ENCODE measurements around the gene KIRREL3.

The KIRREL3 gene

GRCh38 chr11:126824035-126824607, 176.4 kb downstream of the KIRREL3 start:
- Histone ChIP-seq H3K36me3 (ENCODE audit: control insufficient read depth, insufficient read depth, low read length) (no peaks in the 10 kb centered on the region), H3K27me3 (replicated peaks; ENCODE audit: control insufficient read depth, insufficient read depth, low read length) (no peaks in the 10 kb centered on the region; the same call in 1 of the 2 replicates), H3K4me3 (replicated peaks; ENCODE audit: low read depth, low read length) (no peak overlapping the region)
- no peak for TF ChIP-seq CTCF (IDR thresholded peaks at IDR 0.05; ENCODE audit: insufficient read depth, low read length, poor library complexity, severe bottlenecking)
- no peak for DNase-seq (ENCODE audit: extremely low read depth, insufficient read length)

- no peak overlapping the region for H3K4me3 ChIP-seq (replicated peaks; ENCODE audit: low read depth, low read length)
- H3K36me3 ChIP-seq (ENCODE audit: control insufficient read depth, insufficient read depth, low read length) = no peaks in the 10 kb centered on the region
- no peak for TF ChIP-seq CTCF (IDR thresholded peaks at IDR 0.05; ENCODE audit: insufficient read depth, low read length, poor library complexity, severe bottlenecking)
- no peak for DNase-seq (ENCODE audit: extremely low read depth, insufficient read length)
- H3K27me3 ChIP-seq (replicated peaks; ENCODE audit: control insufficient read depth, insufficient read depth, low read length) = no peaks in the 10 kb centered on the region; the same call in 1 of the 2 replicates
These were observed 177.3 kb downstream of the KIRREL3 start for GRCh38 chr11:126823274-126823673.

GRCh38 chr11:126821827-126822226, 178.7 kb downstream of the KIRREL3 start:
- no peaks in the 10 kb centered on the region for H3K36me3 ChIP-seq (ENCODE audit: control insufficient read depth, insufficient read depth, low read length)
- H3K4me3 ChIP-seq (replicated peaks; ENCODE audit: low read depth, low read length) = no peak overlapping the region
- no peaks in the 10 kb centered on the region; the same call in 1 of the 2 replicates for H3K27me3 ChIP-seq (replicated peaks; ENCODE audit: control insufficient read depth, insufficient read depth, low read length)
- no peak for DNase-seq (ENCODE audit: extremely low read depth, insufficient read length)
- TF ChIP-seq CTCF (IDR thresholded peaks at IDR 0.05; ENCODE audit: insufficient read depth, low read length, poor library complexity, severe bottlenecking) = no peak

- H3K27me3 ChIP-seq (replicated peaks; ENCODE audit: control insufficient read depth, insufficient read depth, low read length) = no peaks in the 10 kb centered on the region; the same call in 1 of the 2 replicates
- no peaks in the 10 kb centered on the region for H3K36me3 ChIP-seq (ENCODE audit: control insufficient read depth, insufficient read depth, low read length)
- no peak for TF ChIP-seq CTCF (IDR thresholded peaks at IDR 0.05; ENCODE audit: insufficient read depth, low read length, poor library complexity, severe bottlenecking)
- DNase-seq (ENCODE audit: extremely low read depth, insufficient read length) = no peak
- no peak overlapping the region for H3K4me3 ChIP-seq (replicated peaks; ENCODE audit: low read depth, low read length)
These were observed 181.4 kb downstream of the KIRREL3 start for GRCh38 chr11:126819194-126819593.

GRCh38 chr11:126817523-126818450, 182.8 kb downstream of the KIRREL3 start:
- Histone ChIP-seq H3K4me3 (replicated peaks; ENCODE audit: low read depth, low read length) (no peak overlapping the region), H3K27me3 (replicated peaks; ENCODE audit: control insufficient read depth, insufficient read depth, low read length) (peaks cover 1% of the 10 kb centered on the region; the same call in 1 of the 2 replicates), H3K36me3 (ENCODE audit: control insufficient read depth, insufficient read depth, low read length) (no peaks in the 10 kb centered on the region)
- DNase-seq (ENCODE audit: extremely low read depth, insufficient read length) = no peak
- TF ChIP-seq CTCF (IDR thresholded peaks at IDR 0.05; ENCODE audit: insufficient read depth, low read length, poor library complexity, severe bottlenecking) = no peak
